SU-DHL-6 (cell line): ENCODE measurements around the gene SETDB1.

Source experiments
- EZH2phosphoT487 ChIP-seq: fragments of 200-600 bp; sonication (generic), shearing (Covaris generic); conservative IDR thresholded peaks from 2 replicates; pipeline ENCODE4 v1.6.1; 2018; ENCODE audit warnings: mild to moderate bottlenecking, antibody characterized with exemption, low read length, moderate library complexity, mixed read lengths
- TF ChIP-seq, protein P1 (sequence below): fragments of 200-600 bp; sonication (generic); IDR thresholded peaks from one replicate; pipeline ENCODE4 v1.5.1; 2017; ENCODE audit warnings: antibody characterized with exemption, mild to moderate bottlenecking, low read length, moderate library complexity; ENCODE audit not compliant: insufficient read depth, poor library complexity, severe bottlenecking

DNA sequence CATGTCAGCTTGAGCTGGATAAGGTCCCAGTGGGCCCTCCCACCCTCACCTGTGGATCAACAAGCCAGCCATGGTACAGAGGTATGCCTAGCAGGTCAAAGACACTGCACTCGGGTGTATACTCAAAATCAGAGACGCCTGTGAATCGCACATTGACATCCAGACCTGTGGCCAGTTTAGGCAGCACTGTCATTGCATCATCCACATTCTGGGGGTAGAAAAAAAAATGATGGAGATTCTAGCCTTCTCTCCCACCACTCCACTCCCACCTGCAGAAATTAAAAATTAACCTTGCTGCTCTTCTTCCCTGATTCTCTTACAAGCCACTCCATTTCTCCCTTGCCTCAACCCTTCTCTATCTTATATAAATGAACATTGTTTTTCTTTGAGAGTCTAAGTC is 74.2 kb downstream of the SETDB1 start:
- TF ChIP-seq, protein P1, sequence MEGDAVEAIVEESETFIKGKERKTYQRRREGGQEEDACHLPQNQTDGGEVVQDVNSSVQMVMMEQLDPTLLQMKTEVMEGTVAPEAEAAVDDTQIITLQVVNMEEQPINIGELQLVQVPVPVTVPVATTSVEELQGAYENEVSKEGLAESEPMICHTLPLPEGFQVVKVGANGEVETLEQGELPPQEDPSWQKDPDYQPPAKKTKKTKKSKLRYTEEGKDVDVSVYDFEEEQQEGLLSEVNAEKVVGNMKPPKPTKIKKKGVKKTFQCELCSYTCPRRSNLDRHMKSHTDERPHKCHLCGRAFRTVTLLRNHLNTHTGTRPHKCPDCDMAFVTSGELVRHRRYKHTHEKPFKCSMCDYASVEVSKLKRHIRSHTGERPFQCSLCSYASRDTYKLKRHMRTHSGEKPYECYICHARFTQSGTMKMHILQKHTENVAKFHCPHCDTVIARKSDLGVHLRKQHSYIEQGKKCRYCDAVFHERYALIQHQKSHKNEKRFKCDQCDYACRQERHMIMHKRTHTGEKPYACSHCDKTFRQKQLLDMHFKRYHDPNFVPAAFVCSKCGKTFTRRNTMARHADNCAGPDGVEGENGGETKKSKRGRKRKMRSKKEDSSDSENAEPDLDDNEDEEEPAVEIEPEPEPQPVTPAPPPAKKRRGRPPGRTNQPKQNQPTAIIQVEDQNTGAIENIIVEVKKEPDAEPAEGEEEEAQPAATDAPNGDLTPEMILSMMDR: no peak
- TF ChIP-seq EZH2phosphoT487: no peak
